GM18511 (cell line): ENCODE measurements around the gene TENT5C.

ENCODE experiments used
- ATAC-seq: cut with Tn5 transposase; IDR thresholded peaks from one replicate; pipeline ENCODE4 v1.9.1; 2021; ENCODE audit warnings: mild to moderate bottlenecking, moderate library complexity; ENCODE audit not compliant: unreplicated experiment

TENT5C gene

GRCh38 chr1:117612517-117613248, 6.8 kb downstream of the TENT5C start:
- no peak for ATAC-seq

- no peak for ATAC-seq
Measured at GRCh38 chr1:117613249-117613968, 7.6 kb downstream of the TENT5C start.

- ATAC-seq: no peak
Measured at GRCh38 chr1:117613969-117614729, 8.3 kb downstream of the TENT5C start.

- peak; percentile 71 for ATAC-seq
Measured at GRCh38 chr1:117615474-117615873, 9.6 kb downstream of the TENT5C start.

- no peak for ATAC-seq
Measured at GRCh38 chr1:117616356-117616755, 10.5 kb downstream of the TENT5C start.

- no peak for ATAC-seq
Measured at GRCh38 chr1:117616967-117617366, 11.1 kb downstream of the TENT5C start.

- ATAC-seq: no peak
Measured at GRCh38 chr1:117618450-117619122, 12.7 kb downstream of the TENT5C start.

GRCh38 chr1:117620440-117620839, 14.6 kb downstream of the TENT5C start:
- no peak for ATAC-seq

- ATAC-seq: no peak
Measured at GRCh38 chr1:117621316-117621715, 15.5 kb downstream of the TENT5C start.

GRCh38 chr1:117622726-117623125, 16.9 kb downstream of the TENT5C start:
- no peak for ATAC-seq

GRCh38 chr1:117623141-117623540, 17.3 kb downstream of the TENT5C start:
- ATAC-seq: no peak

- no peak for ATAC-seq
Measured at GRCh38 chr1:117623698-117624097, 17.9 kb downstream of the TENT5C start.

- ATAC-seq: no peak
Measured at GRCh38 chr1:117627546-117628130, 21.8 kb downstream of the TENT5C start.

- no peak for ATAC-seq
Measured at GRCh38 chr1:117628343-117628742, 22.5 kb downstream of the TENT5C start.

GRCh38 chr1:117629625-117630422, 24.0 kb downstream of the TENT5C start:
- no peak for ATAC-seq

- no peak for ATAC-seq
Measured at GRCh38 chr1:117630423-117630998, 24.7 kb downstream of the TENT5C start.

GRCh38 chr1:117631359-117632160, 25.7 kb downstream of the TENT5C start:
- no peak for ATAC-seq

GRCh38 chr1:117632269-117633067, 26.6 kb downstream of the TENT5C start:
- no peak for ATAC-seq
